ENCODE data around the gene ARID1B.

Gene ARID1B

DNA sequence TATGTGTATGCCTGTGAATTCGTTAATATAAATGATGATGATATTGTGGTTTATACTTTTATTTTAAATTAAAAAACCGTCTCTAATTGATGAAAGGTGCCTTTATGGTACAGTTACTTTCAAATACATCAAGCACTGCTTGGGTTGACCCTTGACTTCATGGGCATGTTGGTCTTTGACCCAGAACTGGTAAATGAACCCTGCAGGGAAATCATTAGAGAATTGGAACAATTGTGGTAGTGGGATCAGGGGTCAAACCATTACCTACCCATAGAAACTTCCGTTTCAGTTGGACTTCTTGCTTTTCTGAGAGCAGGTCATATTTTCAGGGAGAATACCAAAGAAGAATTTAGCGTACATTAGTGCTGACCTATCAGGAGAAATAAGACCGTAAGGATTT is 288.2 kb downstream of the ARID1B start:
- TF ChIP-seq TAF1 (IDR thresholded peaks at IDR 0.05; ENCODE audit: borderline replicate concordance, insufficient read depth, low read length) = no peak
- TF ChIP-seq SIN3A (IDR thresholded peaks at IDR 0.05; ENCODE audit: borderline replicate concordance, insufficient read depth, low read length) = no peak
- TF ChIP-seq FOXP2 (optimal IDR thresholded peaks at IDR 0.05; ENCODE audit: borderline replicate concordance, extremely low read depth, extremely low read length, insufficient read depth) = no peak
- TF ChIP-seq, protein P1, sequence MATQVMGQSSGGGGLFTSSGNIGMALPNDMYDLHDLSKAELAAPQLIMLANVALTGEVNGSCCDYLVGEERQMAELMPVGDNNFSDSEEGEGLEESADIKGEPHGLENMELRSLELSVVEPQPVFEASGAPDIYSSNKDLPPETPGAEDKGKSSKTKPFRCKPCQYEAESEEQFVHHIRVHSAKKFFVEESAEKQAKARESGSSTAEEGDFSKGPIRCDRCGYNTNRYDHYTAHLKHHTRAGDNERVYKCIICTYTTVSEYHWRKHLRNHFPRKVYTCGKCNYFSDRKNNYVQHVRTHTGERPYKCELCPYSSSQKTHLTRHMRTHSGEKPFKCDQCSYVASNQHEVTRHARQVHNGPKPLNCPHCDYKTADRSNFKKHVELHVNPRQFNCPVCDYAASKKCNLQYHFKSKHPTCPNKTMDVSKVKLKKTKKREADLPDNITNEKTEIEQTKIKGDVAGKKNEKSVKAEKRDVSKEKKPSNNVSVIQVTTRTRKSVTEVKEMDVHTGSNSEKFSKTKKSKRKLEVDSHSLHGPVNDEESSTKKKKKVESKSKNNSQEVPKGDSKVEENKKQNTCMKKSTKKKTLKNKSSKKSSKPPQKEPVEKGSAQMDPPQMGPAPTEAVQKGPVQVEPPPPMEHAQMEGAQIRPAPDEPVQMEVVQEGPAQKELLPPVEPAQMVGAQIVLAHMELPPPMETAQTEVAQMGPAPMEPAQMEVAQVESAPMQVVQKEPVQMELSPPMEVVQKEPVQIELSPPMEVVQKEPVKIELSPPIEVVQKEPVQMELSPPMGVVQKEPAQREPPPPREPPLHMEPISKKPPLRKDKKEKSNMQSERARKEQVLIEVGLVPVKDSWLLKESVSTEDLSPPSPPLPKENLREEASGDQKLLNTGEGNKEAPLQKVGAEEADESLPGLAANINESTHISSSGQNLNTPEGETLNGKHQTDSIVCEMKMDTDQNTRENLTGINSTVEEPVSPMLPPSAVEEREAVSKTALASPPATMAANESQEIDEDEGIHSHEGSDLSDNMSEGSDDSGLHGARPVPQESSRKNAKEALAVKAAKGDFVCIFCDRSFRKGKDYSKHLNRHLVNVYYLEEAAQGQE (IDR thresholded peaks at IDR 0.05; ENCODE audit: insufficient read depth in 1 of 2, low read depth in 2 of 2, low read length in 2 of 2) = no peak
- no peak for TF ChIP-seq POLR2AphosphoS5 (IDR thresholded peaks at IDR 0.05; ENCODE audit: low read depth, low read length)

DNA sequence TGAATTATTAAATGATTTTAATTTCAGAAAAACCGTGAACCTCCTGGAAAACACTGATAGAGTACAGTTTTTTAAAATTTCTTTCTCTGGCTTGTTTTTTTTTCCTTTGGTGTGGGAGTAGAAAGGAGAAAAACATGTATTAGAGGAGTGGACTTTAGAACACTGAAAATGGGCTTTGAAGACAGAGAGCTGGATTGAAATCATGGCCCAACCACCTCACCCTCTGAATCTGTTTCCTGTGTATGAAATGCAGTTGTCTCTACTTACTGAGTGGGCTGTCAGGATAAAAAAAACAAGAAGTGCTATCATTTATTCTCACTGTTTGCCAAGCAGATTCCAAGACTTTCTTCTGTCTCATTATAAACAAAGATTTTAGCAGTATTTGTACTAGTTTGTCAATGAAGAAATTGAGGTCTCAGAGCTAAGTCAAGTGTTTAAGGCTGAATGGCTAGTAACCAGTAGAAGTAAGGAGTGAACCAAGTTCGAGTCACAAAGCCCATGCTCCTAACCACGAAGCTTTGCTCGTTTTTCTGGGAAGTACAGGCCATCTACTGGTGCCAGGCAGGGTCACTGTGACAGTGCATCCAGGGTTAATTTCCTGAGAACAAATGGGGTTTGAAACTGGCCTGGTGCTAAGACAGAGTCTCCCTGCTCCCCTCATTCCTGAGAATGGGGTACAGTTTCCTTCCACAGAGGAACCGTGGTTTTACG is 289.8 kb downstream of the ARID1B start:
- TF ChIP-seq, protein P1 (IDR thresholded peaks at IDR 0.05; ENCODE audit: insufficient read depth in 1 of 2, low read depth in 2 of 2, low read length in 2 of 2) = no peak
- no peak for TF ChIP-seq SIN3A (IDR thresholded peaks at IDR 0.05; ENCODE audit: borderline replicate concordance, insufficient read depth, low read length)
- no peak for TF ChIP-seq FOXP2 (optimal IDR thresholded peaks at IDR 0.05; ENCODE audit: borderline replicate concordance, extremely low read depth, extremely low read length, insufficient read depth)
- TF ChIP-seq POLR2AphosphoS5 (IDR thresholded peaks at IDR 0.05; ENCODE audit: low read depth, low read length) = no peak
- TF ChIP-seq TAF1 (IDR thresholded peaks at IDR 0.05; ENCODE audit: borderline replicate concordance, insufficient read depth, low read length) = no peak

DNA sequence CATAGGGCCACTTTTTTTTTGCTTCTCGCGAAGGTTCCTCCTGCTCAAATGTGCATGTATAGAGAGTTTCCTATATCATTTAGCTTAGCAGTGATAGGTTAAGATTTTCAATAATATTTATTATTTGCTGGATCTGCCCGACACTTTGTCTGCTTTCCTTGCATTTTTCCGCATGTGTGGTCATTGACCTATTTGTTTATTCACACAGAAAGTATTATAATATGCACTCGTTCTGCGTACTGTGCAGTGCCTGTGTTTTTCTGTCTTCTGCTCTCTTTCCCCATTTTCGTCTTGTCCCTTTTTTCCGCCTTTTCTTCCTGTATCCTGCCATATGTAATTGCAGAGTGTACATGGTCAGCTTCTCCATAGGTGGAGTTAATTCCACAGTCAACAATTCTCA is 290.3 kb downstream of the ARID1B start:
- TF ChIP-seq SIN3A (IDR thresholded peaks at IDR 0.05; ENCODE audit: borderline replicate concordance, insufficient read depth, low read length) (no peak), POLR2AphosphoS5 (IDR thresholded peaks at IDR 0.05; ENCODE audit: low read depth, low read length) (no peak), TAF1 (IDR thresholded peaks at IDR 0.05; ENCODE audit: borderline replicate concordance, insufficient read depth, low read length) (no peak), FOXP2 (optimal IDR thresholded peaks at IDR 0.05; ENCODE audit: borderline replicate concordance, extremely low read depth, extremely low read length, insufficient read depth) (no peak)
- TF ChIP-seq, protein P1 (IDR thresholded peaks at IDR 0.05; ENCODE audit: insufficient read depth in 1 of 2, low read depth in 2 of 2, low read length in 2 of 2) = no peak

DNA sequence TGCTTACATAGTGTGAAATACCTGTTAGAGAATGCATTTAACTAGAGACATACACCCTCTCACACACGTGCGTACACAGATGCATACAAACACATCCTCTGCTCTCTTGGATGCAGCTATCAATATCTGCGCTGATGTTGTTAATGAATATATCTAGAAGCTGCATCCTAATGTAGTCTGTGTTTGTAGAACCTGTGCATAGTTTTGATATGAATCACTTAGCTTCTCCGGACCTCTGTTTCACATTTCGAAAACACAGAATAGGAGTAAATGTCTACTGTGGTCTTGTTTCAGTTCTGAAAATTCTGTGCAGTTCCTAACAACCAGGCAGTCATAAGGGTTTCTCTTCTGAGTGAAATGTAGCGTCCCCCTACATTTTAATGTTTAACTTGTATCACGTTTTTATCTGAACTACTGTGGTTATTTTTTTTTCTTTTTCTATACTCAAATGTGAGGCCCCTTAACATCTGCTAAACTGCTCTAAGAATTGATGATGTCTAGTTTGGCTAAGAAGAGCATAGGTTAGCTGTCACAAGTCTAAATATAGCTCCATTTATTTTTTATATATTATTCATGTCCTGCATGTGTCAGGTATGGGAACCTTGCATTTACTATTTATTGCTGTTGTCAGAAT is 291.6 kb downstream of the ARID1B start:
- TF ChIP-seq FOXP2 (optimal IDR thresholded peaks at IDR 0.05; ENCODE audit: borderline replicate concordance, extremely low read depth, extremely low read length, insufficient read depth) = no peak
- no peak for TF ChIP-seq POLR2AphosphoS5 (IDR thresholded peaks at IDR 0.05; ENCODE audit: low read depth, low read length)
- TF ChIP-seq, protein P1 (IDR thresholded peaks at IDR 0.05; ENCODE audit: insufficient read depth in 1 of 2, low read depth in 2 of 2, low read length in 2 of 2) = no peak
- no peak for TF ChIP-seq TAF1 (IDR thresholded peaks at IDR 0.05; ENCODE audit: borderline replicate concordance, insufficient read depth, low read length)
- TF ChIP-seq SIN3A (IDR thresholded peaks at IDR 0.05; ENCODE audit: borderline replicate concordance, insufficient read depth, low read length) = no peak
